Measurements from ENCODE around the gene TRAK1.
A peak's percentile ranks its signal among the peaks of the same experiment; 100 is the strongest.

The TRAK1 gene

DNA sequence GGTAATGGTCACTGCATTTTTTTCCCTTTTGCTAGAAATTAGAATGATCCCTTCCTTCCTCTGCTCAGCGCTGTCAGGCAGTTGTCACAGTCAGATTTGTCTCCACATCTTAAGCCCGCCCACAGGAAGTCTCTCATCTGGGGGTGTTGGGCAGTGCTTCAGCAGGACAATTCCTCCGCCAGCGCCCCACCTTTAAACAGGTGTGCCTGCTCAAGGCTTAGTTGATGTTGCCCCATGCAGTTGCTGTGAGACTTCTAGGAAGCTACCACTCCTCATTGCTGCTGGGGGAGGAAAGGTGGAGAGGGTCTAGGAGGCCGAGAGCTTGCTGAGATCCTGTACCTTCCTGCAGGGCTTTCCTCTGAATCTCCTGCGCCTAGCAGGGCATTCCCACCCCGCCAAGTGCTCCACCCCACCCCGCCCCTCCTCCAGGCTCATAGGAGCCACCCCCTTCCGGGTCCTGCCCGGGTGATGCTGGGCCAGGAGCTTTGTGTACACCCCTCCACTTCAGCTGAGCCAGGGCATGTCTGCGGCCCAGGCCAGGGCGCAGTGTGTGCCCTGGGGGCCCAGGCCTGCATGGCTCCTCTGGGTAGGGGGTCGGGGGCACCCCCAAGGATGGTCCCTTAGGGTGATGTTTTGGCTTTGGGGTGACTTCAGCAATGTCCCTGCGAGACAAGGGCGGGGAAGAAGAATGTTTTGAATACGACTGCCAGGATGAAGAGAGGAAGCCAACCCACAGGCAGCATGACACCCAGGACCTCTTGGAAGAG is 68.7 kb downstream of the TRAK1 start:
- DNase-seq = peak; percentile 65

DNA sequence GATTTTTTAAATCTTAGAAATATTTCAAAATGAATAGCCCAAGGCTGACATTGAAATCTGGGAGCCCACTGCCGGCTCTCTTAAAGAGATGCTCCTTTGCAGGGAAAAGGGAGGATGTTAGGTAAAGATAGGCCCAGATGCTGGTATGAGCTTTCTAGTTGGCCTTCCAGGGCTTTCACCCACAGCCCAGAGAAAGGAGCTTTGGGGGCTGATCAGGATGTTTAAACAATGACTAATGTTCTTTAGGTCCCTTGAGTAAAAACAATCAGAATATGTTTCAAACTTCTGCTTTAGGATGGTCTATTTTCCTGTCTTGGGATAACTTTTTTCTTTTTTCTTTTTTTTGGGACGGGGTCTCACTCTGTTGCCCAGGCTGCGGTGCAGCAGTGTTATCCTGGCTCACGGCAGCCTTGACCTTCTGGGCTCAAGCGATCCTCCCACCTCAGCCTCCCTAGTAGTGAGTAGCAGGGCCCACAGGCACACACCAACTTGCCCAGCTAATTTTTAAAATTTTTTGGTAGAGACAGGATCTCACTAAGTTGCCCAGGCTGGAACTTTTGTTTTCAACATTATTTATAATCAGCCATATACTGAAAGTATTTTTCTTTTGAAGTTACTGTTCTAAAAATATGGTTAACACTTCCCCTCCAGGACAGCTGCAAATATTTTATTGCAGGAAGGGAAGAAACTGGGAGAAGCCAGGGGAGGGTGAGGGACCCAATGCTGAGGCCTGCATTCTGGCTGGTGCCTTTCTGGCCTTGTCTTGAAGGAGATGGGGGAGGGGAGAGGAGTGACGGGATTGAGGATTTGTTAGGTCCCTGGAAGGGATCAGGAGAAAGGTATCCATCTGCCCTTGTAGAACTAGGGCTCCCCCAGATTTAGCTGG is 70.1 kb downstream of the TRAK1 start:
- DNase-seq = peak; percentile 25

DNA sequence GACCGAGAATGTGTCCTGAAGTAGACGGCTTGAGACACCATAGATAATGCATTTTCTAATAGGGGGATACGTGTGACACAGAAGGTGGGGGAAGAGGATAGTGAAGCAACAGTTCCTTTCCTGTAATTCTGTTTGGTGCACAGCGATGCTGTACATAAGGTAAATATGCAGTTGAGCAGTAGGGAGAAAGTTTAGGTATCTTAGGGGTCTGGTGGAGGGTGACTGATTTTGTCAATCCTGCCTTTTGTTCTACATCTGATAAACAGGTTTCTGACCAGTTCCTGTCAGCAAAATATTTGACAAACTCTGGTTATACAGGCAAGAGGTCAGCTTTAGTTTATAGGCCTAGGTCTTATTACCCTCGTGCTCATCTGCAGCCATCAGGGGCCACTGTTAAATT is 71.3 kb downstream of the TRAK1 start:
- DNase-seq = no peak

DNA sequence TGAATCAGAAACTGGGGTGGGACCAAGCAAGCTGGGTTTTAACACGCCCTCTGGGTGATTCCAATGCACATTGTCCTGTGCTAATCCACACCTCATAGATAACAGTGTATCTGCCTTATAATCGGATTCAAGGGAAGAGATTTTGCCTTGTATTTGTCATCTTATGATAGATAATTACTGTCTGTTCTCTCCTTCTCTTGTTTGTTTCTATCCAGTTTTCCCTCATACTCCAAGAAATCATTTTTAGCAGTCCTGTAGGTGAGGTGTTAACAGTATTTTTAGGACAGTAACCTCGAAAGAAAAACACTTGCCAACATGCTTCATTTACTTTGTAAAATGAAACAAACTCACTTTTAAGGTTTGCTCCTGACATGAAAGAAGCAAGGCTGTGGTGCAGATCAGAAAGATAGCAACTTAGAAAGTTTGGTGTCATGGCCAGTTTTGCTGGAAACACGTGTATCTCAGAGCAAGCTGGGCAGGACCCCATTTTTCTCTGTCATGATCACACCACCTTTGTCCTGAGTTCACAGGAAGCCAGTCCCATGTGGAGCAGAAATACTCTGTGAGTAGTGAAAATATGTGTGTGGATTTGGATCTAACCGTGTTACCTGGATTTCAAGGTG is 72.6 kb downstream of the TRAK1 start:
- DNase-seq = no peak

DNA sequence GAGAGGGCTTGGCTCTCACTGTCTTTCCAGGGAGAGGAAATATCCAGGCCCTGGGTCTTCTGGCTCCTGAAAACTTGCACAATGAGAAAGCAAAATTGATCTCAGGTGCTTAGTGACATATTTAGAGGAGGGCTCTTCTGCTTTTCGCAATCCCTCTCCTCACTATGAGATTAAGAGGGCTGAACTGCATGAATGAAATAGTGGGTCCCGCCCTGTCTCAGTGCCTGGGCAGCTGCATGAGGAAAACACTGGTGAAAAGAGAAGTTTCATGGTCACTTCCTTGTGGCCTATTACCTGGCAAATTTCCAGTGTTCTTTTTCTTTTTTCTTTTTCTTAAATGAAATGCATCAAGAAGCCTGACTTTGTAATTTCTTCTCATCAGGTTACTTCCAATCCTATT is 73.5 kb downstream of the TRAK1 start:
- DNase-seq = no peak

DNA sequence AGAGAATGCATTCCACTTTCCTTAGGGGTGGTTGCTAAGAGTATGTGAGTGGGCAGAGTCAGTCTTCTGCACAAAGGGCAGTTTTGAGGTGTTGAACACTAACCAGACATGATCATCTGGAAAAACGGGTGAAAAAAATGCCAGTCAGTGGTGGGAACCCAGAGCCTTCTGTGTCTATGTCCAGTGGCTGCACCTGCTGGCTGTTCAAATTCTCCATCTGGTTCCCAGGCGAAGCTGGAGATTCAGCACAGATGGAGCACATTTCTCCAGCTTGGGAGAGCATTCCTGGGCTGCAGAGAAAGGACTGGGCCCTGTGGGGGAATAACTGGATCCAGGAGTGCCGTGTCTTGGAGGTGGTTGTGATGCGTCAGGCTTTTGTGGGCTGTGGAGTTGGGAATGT is 74.1 kb downstream of the TRAK1 start:
- peak; percentile 34 for DNase-seq

DNA sequence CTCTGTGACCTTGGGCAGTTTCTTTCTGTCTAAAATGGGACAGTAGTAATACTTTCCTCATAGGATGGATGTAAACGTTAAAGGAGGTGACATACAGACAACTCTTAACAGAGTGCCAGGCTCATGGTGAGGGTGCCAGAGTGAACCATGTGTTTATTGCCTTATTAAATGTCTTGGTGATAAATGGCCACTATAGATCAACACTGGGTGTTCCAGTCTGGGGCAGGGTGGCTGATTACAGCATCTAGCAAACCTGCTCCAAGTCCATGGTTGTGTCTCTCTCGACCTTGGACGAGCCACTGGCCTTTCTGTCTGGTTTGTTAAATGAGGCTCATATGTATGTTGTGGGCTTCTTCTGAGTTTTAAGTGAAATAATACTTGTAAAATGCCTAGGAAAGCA is 75.1 kb downstream of the TRAK1 start:
- no peak for DNase-seq

DNA sequence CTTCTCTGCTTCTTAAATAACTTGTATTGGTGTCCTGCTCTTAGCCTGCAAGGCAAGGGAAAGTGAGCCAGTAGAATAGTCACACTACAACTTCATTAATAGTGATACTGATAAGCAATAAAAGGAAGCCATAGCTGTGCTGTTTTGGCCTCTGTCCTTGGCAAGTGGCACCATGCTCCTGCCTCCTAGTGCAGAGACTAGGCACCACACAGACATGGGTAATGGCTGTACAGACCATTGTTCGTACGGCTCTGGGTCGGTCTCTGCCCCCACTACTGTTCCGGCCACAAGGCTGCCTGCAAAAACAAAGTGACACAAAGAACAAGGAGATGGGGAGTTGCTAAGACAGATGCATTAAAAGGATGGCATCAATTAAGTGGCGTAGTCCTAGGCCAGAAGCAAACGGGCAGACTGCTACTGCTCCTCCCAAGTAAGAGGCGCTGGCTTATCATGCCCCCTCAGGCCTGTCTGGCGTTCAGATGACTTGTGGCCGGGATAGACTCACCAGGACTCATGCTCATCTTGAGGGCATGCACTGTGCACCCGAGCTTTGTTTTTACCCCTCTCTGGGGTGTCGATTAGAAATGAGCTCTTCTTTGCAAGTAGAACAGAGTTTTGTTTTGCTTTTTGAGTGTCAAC is 75.6 kb downstream of the TRAK1 start:
- peak; percentile 46 for DNase-seq

DNA sequence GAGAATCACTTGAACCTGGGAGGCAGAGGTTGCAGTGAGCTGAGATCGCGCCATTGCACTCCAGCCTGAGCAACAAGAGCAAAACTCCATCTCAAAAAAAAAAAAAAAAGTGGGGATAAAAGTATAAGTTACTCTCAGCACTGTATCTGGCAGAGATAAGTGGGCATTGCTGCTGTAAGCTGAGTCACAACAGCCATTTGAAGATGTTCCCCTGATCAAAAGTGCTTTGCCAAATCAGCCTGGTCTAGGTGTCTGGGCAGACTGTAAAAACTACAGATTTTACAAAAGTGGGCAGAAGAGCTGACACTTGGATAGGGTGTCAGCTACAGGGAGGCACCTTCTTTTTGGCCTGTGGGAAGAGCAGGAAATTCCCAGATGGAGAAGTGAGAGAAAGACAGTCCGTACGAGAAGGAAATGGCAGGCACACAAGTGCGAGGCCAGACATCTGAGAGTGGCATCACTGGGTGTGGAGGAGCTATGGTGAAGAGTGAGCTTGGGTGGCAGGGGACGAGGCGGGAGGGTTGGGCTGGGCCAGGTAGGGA is 78.5 kb downstream of the TRAK1 start:
- DNase-seq = no peak

DNA sequence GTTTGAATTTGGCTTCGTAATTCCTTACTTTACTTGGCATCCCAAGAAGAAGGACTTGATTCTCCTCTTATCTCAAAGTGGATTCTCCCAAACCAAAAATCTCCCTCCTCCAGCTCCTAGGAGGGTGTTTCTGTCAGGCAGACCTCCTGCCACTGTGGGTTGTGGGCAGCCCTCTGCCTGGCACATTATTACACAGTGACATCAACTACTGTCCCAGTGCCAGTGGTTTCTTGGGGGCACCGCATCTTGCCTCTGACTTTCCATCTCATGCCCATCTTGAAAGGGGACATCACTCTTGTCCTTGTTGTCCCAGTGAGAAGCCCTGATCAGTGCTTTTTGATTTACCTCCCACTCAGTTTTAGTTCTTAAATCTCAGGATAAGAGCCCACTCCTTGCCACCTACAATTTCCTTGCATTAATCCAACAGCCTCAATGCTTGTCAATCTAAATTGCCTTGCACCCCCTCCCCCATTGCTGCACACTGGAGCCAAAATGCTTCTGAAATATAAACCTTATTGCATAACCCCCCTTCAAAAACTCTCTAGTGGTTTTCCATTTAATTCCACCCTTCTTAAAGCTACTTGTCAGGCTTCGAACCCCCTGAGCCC is 81.0 kb downstream of the TRAK1 start:
- peak; percentile 25 for DNase-seq

DNA sequence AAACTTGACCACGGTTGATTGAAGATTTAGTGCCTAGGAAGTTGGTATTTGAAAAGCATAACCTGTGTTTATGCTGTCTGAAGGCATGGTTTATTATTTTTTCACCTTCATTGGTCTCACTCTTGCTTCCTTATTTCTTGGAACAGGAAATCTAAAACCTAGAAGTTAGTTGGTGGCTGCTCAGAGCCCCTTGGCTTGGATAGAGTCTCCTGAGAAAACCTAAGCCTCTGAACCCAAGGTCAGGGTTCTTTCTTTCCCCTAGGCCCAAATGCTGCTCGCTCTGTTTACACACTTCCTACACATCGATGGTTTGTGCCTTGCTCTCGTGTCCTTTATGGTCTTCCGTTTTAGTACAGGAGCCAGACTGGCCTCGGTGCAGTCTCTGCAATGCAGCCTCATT is 82.2 kb downstream of the TRAK1 start:
- no peak for DNase-seq

DNA sequence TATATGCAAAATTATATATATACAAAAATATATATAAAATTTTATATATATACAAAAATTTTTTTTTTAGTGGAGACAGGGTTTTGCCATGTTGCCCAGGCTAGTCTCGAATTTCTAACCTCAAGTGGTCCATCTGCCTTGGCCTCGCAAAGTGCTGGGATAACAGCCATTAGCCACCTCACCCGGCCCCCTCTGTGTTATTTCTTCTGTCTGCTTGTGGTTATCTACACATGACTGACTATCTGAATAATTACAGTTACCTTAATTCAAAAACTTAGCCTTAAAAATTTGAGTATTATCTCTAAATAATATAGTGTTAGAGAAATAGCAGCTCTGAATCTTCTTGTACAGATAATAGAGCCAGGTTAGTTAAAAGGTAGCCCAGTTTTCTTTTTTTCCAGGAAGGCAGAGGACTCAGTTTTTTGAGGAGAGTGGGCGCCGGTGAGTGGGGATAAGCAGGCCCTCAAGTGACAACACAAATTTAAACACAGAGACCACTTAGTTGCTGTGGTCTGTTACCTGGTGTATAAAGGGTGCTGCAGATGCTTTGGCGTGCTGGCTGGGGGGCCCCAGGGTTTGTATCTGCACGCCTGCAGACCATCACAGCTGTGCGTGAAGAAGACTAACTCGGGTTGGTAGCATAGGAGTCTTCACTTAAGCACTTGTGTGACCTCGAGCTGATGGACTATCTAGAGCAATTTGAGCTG is 83.7 kb downstream of the TRAK1 start:
- DNase-seq = peak; percentile 59

DNA sequence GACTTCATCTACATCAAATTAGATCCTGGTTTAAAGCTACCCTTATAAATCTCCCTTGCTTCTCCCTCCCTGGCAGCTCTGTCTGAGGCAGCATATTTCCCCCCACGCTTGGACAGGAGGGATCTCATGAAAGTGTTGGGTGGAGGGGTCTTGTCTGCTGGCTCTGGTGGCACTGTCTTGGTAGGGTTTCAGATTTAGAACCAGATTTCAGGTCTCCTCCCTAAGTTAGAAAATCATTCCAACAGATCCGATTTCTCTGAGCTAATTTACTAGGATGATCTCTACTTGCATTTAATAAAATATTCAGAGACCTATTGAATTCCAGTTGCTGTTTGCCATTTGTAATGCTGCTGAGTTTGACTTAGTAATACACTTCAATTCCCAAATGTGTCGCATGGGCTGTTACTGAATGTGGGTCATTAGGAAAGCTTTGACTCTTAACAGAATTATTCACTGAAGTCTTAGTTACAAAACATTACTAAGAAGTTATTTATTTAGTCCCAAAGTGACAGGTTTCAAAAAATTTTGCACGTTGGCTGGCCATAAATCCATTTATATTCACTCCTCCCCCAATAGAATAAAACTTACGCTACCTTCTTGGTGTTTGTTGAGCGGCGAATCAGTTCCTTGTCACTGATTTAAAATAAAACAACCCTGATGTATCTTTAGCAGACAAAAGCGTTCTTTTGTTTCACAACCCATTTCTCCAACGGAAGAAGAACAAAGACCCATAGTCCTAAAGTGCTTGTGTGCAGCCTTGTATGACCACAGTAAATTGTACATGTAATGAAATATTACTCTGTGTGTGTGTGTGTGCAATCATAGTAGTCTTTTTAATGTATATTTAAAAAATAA is 84.5 kb downstream of the TRAK1 start:
- no peak for DNase-seq

DNA sequence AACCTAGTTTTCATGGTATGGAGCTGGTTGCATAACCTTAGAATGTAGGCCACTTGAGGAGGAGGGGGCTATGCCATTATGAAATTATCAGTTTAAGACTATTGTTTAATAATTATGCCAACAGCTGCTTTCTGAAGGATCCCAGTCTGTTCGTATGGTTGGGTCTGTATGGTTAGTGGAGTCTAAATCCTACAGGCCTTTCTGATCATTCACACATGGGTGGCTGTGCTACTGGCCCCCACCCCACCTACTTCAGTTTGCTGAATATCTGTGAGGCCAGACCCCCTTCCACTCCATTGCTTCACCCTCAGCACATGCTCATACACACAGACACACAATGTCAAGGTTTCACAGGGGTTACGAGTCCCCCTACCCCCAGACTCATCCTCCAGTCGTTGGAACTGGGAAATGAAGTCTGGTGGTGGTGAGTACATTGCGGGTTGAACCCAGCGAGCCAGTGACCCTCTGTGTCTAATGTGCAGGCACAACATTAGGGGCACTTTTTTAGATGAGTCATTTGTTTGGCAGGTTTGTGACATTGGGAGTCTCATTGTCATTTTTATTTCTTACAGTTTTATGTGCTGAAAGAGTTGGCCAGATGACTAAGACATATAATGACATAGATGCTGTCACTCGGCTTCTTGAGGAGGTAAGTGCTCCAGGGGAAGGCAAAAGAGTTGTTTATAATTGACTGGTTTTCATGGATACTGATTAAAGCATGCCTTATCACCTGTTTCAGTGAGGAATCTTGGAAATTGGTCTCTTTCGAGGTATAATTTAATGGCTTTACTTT is 85.3 kb downstream of the TRAK1 start:
- peak; percentile 46 for DNase-seq

DNA sequence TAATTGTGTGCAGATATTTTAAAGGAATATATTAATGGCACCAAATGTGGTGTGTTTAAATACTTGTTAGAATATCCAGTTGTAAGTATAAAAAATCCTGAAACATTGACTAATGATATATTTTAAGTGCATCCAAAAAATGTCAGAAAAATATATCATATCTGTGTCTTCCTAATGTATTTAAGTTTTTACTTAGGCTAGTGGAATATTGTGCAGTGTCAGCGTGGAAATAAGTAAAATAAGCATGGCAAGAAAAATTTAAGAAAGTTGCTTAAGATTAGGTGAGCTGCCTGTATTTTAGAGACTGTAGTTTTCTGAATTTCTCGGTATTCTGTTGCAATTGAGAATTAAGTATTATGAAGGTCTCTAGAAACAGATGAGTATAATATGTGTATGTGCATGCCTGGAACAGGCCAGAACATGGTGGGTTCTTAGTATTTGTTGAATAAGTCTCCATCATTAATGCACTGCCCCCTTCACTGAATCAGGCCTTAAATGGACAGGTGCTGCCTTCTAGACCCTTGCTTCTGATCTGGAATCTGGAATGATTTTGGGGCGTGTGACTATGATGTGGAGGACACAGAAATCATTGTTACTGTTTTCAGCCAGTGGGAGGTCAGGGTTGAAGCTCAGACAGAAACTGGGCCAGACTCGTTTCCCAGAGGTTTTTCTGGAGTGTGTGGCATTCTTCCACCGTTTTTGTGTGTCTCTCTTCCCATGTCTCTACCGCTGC is 86.1 kb downstream of the TRAK1 start:
- DNase-seq = no peak

DNA sequence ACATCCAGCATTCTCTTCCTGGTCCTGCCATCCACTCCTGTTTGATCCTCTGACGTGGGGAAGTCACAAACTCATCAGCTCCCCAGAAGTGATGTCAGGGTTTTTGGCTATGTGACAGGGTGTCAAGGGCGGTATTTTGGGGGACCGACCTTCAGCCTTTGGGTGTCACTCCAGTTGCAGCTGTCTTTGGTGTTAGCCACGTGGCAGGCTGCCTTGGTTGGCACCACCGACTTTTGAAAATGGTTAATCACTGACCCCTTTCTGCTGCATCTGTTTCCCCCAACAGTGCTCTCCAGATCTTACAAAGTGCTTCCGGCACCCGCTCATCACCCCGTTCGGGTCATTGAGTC is 86.6 kb downstream of the TRAK1 start:
- DNase-seq = peak; percentile 52

DNA sequence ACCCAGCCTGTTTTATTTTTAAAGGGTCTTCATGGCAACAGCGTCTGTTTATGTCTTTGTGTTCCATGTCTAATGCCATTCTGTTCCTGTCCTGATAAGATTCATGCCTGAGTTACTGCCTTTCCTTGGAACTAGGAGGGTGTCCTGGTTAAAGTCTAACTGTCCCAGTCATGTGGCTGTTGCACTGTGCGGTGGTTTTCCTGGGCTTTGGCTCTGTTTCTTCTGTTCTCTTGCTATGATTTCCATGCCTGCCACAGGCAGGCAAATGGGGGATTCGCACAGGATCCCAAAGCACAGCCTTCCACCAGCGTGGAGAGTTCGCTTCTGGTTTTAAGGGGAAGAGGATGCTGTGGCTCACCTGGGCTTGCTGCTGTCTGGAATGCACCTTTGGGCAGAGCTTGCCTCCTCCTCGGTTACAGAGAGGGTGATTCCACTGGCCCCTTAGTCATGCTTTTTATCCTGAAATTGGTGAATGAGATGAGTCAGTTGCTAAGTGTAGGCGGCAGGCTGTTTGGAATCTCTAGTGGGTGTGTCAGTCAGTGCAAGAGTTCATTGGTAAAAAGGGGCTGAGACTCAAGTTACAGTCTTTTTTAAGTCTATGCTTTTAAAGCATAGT is 88.1 kb downstream of the TRAK1 start:
- DNase-seq = peak; percentile 38

DNA sequence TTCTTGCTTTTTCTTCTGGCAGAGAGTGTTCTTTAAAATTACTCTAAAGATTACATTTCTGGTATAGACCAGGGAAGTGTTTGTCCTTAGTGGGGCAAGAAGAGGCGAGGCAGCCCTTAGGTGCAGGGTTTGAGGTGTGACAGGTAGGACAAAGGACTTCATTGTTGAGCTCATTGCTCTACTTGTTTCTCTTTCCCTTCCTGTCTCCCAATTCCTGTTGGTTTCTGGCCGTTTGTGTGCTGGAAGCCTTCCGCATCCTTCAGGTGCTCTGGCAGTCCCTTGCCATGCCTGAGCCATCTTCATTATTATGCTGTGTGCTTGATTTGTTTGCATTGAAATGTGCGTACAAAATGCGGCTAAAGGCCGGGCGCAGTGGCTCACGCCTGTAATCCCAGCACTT is 89.7 kb downstream of the TRAK1 start:
- peak; percentile 6 for DNase-seq

DNA sequence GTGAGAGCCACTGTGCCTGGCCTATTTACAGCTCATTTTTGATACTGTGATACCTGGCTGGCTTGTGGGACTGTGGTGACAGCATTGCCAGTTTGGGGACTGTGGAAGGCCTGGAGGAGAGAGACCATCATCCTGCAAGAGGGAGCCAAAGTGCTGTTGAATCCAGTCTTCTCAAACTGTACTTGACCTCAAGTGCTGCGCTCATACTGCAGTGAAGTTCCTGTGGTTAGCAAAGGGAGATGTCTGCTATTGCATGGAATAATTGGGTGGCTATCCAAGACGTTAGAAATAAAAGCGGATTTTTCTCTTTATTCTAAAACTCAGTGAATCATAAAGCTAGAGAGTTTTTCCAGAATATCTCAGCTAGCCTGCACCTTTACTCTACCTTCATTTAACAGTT is 91.4 kb downstream of the TRAK1 start:
- peak; percentile 38 for DNase-seq

Data from activated effector memory CD4-positive, alpha-beta T cell treated with anti-CD3 and anti-CD28 coated beads, Interleukin-2, amount 50 U/mL, for 16 hours (primary cell).